Measurements from ENCODE around the gene RNF208.
"Not testable (repeated sequence)": the region's sequence is repeated elsewhere in the genome, so short reads cannot be mapped to it uniquely, and the experiment has no call there.

The RNF208 gene

GRCh38 chr9:137254624-137255447 is 32.8 kb upstream of the RNF208 start, which contains the start of gene NELFB:
Gene NELFB, plus strand, starts transcription at chr9:137255327.
- in situ Hi-C loops (cut with HindIII; ENCODE audit: low pct_ligation_motif_present, low pct_unique_long_range_greater_than_20kb, low sequenced_read_pairs), result no loop called here
- DNase-seq, result peak; percentile 85

DNA sequence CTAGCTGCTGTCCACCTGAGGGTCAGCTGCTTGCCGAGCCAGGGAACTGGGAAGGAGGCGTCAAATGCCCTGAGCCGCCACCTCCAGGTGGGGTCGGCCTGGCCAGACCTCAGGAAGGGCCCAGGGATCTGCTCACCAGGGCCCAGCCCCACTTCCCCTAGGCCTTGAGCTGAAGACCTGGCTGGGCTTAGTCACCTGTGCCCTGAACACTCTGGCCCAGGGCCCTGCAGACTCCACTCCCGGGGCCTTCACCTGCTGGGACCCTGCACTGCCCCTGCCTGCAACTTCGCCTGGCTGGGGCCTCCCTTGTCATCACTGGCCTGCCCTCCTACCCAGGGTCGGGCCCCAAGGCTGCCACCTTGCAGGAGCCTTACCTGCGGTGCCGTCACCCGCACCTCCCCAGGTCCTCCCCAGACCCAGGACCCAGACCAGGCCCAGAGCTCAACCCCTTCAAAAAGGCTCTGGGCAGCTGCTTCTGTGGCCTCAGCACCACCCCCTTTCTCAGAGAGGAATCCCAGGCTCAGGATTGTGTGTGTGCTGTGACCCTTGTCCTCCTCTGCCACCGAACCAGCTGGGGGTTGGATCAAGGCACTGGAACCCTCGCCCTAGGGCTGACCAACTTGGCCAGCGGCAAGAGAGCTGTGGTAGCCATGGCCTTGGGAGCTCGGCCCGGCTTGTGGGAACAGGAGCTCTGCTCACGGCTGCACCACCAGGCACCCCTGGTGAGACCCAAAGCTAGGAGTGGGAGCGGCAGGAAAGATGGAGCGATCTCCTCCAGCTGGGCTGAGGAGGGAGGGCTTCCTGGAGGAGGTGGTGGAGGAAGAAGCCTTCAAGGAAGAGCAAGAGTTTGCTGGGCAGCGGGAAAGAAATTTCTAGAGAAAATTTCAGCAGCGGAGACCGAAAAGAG is 31.9 kb upstream of the RNF208 start:
- in situ Hi-C loops (cut with HindIII; ENCODE audit: low pct_ligation_motif_present, low pct_unique_long_range_greater_than_20kb, low sequenced_read_pairs), result no loop called here
- DNase-seq, result no peak

- in situ Hi-C loops (cut with HindIII; ENCODE audit: low pct_ligation_motif_present, low pct_unique_long_range_greater_than_20kb, low sequenced_read_pairs), result no loop called here
- DNase-seq, result no peak
These were observed 30.8 kb upstream of the RNF208 start for GRCh38 chr9:137252555-137253506.

GRCh38 chr9:137251490-137252268 is 29.6 kb upstream of the RNF208 start:
- no peak for DNase-seq
- in situ Hi-C loops (cut with HindIII; ENCODE audit: low pct_ligation_motif_present, low pct_unique_long_range_greater_than_20kb, low sequenced_read_pairs), result no loop called here

DNA sequence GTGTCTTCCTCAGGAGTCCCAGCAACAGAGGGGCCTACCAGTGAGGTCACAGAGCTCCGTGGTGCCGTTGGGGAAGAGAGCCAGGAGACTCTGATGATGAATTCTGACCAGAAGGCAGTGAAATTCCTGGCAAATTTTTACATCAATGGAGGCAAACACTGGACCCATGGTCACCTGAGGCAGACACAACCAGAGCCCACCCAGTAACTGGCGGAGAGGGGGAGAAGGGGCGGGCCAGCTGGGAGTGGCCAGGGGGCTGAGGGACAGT is 29.1 kb upstream of the RNF208 start, which contains the start of gene STPG3:
STPG3 (plus strand) TSS at position 93 of the 268 bp plus-strand sequence; CDS start at position 94, 1 bp downstream.
- in situ Hi-C loops (cut with HindIII; ENCODE audit: low pct_ligation_motif_present, low pct_unique_long_range_greater_than_20kb, low sequenced_read_pairs), result no loop called here
- DNase-seq, result no peak

DNA sequence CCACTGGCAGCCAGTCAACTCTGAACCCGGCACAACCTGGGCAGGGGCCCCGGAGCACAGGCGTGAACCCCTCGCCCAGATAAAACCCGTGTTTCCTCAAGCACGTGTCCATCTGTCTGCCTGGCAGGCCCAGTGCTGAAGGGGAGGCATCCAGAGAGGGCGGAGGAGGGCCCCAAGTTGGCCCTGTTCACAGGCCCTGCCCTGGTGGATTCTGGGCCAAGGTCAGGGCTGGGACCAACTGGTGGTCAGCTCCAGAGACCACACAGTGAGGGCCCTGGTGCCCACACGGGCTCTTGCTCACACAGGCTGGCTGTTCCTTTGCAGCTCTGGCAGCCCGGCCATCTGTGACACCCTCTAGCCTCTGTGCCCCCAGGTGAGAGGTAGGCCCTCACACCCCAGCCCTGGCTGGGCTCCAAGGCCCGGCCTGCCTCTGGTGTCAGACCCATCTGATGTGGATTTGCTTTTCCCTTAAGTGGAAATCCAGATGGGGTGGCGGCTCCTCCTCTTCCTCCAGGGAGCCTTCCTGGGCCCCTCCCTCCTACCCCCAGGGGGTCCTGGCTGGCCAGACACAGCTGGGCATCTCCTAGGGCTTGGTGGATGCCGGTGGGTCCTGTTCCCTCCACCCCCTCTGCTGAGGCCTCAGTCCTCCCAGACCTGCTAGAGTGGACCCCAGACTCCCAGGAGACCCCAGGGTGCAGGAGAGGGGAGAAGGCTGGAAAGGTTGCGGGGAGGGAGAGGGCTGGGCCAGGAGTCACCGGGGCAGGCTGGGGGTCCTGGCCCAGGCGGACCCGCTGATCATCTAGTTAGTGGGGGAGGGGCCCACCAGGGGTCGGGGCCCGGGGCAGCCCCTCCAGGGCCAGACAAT is 28.5 kb upstream of the RNF208 start:
- in situ Hi-C loops (cut with HindIII; ENCODE audit: low pct_ligation_motif_present, low pct_unique_long_range_greater_than_20kb, low sequenced_read_pairs), result no loop called here
- no peak for DNase-seq

GRCh38 chr9:137247916-137248175 is 25.8 kb upstream of the RNF208 start:
- in situ Hi-C loops (cut with HindIII; ENCODE audit: low pct_ligation_motif_present, low pct_unique_long_range_greater_than_20kb, low sequenced_read_pairs), result no loop called here
- no peak for DNase-seq

DNA sequence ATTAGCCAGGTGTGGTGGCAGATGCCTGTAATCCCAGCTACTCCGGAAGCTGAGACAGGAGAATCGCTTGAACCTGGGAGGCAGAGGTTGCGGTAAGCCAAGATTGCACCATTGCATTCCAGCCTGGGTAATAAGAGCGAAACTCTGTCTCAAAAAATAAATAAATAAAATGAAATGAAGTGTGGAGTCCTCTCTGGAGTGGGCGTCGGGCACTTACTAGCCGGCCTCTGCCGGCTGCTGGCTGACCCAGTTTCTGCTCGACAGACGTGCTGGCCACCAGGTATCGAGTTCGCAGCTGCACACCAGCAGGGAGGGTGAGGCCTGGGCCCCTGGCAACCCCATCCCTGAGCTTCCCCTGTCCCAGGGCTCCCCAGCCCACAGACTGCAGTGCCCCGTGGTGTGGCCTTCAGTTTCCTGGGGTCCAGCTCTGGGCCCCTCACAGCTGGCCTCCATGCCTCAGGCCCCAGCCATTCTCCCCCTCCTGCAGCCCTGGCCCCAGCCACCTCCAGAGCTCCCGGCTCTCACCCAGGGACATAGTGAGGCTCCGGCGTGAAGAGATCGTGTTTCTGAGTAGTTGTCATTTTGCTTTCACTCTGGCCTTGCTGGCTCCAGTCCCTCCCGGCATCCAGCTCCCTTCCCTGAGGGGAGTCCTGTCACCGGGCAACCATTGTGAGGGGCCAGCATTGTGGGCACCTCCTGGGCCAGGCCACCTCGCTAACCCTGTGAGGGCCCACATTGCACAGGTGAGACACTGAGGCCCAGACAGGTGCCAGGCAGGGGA is 25.3 kb upstream of the RNF208 start:
- no peak for DNase-seq
- in situ Hi-C loops (cut with HindIII; ENCODE audit: low pct_ligation_motif_present, low pct_unique_long_range_greater_than_20kb, low sequenced_read_pairs), result no loop called here

DNA sequence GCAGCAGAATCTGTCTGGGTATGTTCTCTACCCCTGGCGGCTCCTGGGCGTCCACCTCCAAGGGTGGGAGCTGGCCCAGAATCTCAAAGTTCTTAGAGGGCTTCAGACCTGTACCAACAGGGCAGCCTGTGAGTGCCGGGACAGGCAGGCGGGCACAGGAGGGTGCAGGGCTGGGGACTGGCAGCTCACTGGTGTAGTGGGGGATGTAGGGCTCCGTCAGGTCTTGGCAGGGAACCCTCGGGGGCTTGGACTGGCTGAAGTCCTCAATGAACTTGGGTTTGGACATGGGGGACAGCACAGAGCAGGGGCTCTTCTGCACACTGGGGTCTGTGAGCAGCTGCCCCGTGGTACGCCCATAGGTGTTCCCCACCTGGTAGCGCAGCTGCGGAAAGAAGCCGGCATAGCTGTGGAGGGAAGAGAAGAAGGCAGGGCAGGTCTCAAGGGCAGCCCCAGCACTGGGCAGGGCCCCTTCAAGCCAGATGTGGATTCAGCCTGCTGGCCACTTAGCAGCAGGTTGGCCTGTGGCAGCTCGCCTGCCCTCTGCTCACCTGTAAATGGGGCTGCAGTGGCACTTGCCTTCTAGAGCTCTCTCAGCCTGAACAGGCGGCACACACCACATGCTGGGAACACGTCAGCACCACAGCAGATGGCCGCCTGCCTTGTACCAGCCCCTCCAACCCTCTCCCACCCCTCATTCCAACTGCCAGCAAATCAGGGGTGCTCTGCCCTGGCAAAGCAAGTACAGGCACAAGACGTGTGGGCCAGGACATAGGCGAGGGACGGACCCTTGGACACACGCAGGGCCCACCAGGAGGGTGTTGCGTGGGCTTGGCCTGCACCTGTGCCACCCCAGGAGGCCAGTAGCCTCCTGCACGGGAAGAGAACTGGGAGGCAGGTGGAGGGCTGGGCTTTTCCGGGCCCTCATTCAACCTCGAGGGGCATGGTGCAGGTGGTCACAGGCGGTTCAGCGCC is 23.7 kb upstream of the RNF208 start:
- in situ Hi-C loops (cut with HindIII; ENCODE audit: low pct_ligation_motif_present, low pct_unique_long_range_greater_than_20kb, low sequenced_read_pairs), result no loop called here
- DNase-seq, result no peak

GRCh38 chr9:137244486-137245449 is 22.7 kb upstream of the RNF208 start:
- in situ Hi-C loops (cut with HindIII; ENCODE audit: low pct_ligation_motif_present, low pct_unique_long_range_greater_than_20kb, low sequenced_read_pairs), result no loop called here
- DNase-seq, result no peak

GRCh38 chr9:137243626-137244485 is 21.8 kb upstream of the RNF208 start:
- in situ Hi-C loops (cut with HindIII; ENCODE audit: low pct_ligation_motif_present, low pct_unique_long_range_greater_than_20kb, low sequenced_read_pairs), result no loop called here
- no peak for DNase-seq

DNA sequence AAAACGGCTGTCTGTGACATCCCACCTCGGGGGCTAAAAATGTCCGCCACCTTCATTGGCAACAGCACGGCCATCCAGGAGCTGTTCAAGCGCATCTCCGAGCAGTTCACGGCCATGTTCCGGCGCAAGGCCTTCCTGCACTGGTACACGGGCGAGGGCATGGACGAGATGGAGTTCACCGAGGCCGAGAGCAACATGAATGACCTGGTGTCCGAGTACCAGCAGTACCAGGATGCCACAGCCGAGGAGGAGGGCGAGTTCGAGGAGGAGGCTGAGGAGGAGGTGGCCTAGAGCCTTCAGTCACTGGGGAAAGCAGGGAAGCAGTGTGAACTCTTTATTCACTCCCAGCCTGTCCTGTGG is 21.2 kb upstream of the RNF208 start:
- in situ Hi-C loops (cut with HindIII; ENCODE audit: low pct_ligation_motif_present, low pct_unique_long_range_greater_than_20kb, low sequenced_read_pairs), result not testable (repeated sequence)

GRCh38 chr9:137242269-137243203 is 20.5 kb upstream of the RNF208 start:
- no peak for DNase-seq
- in situ Hi-C loops (cut with HindIII; ENCODE audit: low pct_ligation_motif_present, low pct_unique_long_range_greater_than_20kb, low sequenced_read_pairs), result no loop called here

More for the DNA sequence above, 21.2 kb upstream of the RNF208 start:
- DNase-seq, result not testable (repeated sequence)
